A549 (cell line): ENCODE measurements around the gene FANCI.

Source experiments
- CBX2 ChIP-seq: fragments of 200-600 bp; sonication (generic); IDR thresholded peaks from 2 replicates; pipeline ENCODE4 v1.6.1; 2016; ENCODE audit warnings: low read depth, mild to moderate bottlenecking, borderline replicate concordance
- EP300 ChIP-seq, 2 experiments: fragments of >200 bp; sonication (Bioruptor Twin); formaldehyde crosslinking; IDR thresholded peaks; 2 replicates in 1 of 2; 3 replicates in 1 of 2; pipeline ENCODE4 v1.6.1; 2016 to 2017
- ESRRA ChIP-seq: fragments of 150-350 bp; IDR thresholded peaks from 2 replicates; pipeline ENCODE4 v1.6.1; 2014; ENCODE audit warnings: mild to moderate bottlenecking, low read length, borderline replicate concordance
- HDAC2 ChIP-seq: fragments of 200-600 bp; sonication (generic); IDR thresholded peaks from 2 replicates; pipeline ENCODE4 v1.6.1; 2016
- KDM1A ChIP-seq: fragments of 200-600 bp; sonication (generic); IDR thresholded peaks from 2 replicates; pipeline ENCODE4 v1.6.1; 2016; ENCODE audit warnings: low read depth, mild to moderate bottlenecking
- MAZ ChIP-seq: fragments of 150-350 bp; IDR thresholded peaks from 2 replicates; pipeline ENCODE4 v1.6.1; 2014; ENCODE audit warnings: antibody characterized with exemption, low read depth, low read length, borderline replicate concordance
- POLR2A ChIP-seq: IDR thresholded peaks from 2 replicates; pipeline ENCODE4 v1.6.1; 2012; ENCODE audit warnings: mild to moderate bottlenecking, low read length
- RCOR1 ChIP-seq: fragments of 150-350 bp; IDR thresholded peaks from 2 replicates; pipeline ENCODE4 v1.6.1; 2014; ENCODE audit warnings: antibody characterized with exemption, low read length, low read depth
- RFX5 ChIP-seq: fragments of 450-650 bp; IDR thresholded peaks from 2 replicates; pipeline ENCODE4 v1.7.1; 2014; ENCODE audit warnings: antibody characterized with exemption, mild to moderate bottlenecking, moderate library complexity
- TP53 ChIP-seq: fragments of 250-450 bp; sonication (Bioruptor Pico); IDR thresholded peaks from 2 replicates; pipeline ENCODE4 v1.5.0; 2021; ENCODE audit warnings: mild to moderate bottlenecking, moderate library complexity
- TF ChIP-seq, protein P1 (sequence below): fragments of >200 bp; sonication (Bioruptor Twin); formaldehyde crosslinking; IDR thresholded peaks from 3 replicates; pipeline ENCODE4 v1.5.1; 2016
- TF ChIP-seq, protein P2 (sequence below): IDR thresholded peaks from 2 replicates; pipeline ENCODE4 v1.6.1; 2012
- TF ChIP-seq, protein P3 (sequence below): fragments of 200-600 bp; sonication (generic); IDR thresholded peaks from 2 replicates; pipeline ENCODE4 v1.6.1; 2016; ENCODE audit warnings: antibody characterized with exemption, mild to moderate bottlenecking, moderate library complexity

DNA sequence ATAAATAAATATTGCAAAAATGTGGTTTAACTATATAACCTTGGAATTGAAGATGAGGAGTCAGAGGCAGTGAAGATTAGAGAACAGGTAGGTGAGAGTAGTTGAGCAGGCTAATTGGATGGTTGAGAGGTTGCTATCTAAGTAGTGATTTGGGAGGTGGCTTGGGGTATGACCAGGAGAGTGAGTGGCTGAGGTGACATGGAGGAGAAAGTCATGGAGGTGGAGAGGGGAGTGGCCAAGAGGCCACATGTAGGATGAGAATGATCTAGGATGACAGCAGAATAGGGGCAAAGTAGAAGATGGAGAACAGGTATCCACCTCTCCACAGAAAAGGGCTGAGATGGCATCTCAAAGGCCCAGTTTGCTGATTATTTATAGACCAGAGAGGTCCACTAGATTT lies 11.9 kb upstream of the FANCI start:
- no peak for TF ChIP-seq TP53 (CRISPR knock-in tag)
- no peak for TF ChIP-seq MAZ
- no peak for TF ChIP-seq POLR2A
- TF ChIP-seq, protein P1, sequence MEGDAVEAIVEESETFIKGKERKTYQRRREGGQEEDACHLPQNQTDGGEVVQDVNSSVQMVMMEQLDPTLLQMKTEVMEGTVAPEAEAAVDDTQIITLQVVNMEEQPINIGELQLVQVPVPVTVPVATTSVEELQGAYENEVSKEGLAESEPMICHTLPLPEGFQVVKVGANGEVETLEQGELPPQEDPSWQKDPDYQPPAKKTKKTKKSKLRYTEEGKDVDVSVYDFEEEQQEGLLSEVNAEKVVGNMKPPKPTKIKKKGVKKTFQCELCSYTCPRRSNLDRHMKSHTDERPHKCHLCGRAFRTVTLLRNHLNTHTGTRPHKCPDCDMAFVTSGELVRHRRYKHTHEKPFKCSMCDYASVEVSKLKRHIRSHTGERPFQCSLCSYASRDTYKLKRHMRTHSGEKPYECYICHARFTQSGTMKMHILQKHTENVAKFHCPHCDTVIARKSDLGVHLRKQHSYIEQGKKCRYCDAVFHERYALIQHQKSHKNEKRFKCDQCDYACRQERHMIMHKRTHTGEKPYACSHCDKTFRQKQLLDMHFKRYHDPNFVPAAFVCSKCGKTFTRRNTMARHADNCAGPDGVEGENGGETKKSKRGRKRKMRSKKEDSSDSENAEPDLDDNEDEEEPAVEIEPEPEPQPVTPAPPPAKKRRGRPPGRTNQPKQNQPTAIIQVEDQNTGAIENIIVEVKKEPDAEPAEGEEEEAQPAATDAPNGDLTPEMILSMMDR: no peak
- TF ChIP-seq KDM1A: no peak
- no peak for TF ChIP-seq RCOR1
- TF ChIP-seq RFX5: no peak
- TF ChIP-seq CBX2: no peak
- TF ChIP-seq, protein P2, sequence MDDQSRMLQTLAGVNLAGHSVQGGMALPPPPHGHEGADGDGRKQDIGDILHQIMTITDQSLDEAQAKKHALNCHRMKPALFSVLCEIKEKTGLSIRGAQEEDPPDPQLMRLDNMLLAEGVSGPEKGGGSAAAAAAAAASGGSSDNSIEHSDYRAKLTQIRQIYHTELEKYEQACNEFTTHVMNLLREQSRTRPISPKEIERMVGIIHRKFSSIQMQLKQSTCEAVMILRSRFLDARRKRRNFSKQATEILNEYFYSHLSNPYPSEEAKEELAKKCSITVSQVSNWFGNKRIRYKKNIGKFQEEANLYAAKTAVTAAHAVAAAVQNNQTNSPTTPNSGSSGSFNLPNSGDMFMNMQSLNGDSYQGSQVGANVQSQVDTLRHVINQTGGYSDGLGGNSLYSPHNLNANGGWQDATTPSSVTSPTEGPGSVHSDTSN: no peak
- TF ChIP-seq ESRRA: no peak
- TF ChIP-seq, protein P3, sequence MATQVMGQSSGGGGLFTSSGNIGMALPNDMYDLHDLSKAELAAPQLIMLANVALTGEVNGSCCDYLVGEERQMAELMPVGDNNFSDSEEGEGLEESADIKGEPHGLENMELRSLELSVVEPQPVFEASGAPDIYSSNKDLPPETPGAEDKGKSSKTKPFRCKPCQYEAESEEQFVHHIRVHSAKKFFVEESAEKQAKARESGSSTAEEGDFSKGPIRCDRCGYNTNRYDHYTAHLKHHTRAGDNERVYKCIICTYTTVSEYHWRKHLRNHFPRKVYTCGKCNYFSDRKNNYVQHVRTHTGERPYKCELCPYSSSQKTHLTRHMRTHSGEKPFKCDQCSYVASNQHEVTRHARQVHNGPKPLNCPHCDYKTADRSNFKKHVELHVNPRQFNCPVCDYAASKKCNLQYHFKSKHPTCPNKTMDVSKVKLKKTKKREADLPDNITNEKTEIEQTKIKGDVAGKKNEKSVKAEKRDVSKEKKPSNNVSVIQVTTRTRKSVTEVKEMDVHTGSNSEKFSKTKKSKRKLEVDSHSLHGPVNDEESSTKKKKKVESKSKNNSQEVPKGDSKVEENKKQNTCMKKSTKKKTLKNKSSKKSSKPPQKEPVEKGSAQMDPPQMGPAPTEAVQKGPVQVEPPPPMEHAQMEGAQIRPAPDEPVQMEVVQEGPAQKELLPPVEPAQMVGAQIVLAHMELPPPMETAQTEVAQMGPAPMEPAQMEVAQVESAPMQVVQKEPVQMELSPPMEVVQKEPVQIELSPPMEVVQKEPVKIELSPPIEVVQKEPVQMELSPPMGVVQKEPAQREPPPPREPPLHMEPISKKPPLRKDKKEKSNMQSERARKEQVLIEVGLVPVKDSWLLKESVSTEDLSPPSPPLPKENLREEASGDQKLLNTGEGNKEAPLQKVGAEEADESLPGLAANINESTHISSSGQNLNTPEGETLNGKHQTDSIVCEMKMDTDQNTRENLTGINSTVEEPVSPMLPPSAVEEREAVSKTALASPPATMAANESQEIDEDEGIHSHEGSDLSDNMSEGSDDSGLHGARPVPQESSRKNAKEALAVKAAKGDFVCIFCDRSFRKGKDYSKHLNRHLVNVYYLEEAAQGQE: no peak
- TF ChIP-seq EP300 (IDR thresholded peaks at IDR 0.05): no peak
- no peak for TF ChIP-seq HDAC2
